ENCODE measurements around the gene RBP5.

The RBP5 gene, protein sequence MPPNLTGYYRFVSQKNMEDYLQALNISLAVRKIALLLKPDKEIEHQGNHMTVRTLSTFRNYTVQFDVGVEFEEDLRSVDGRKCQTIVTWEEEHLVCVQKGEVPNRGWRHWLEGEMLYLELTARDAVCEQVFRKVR

DNA sequence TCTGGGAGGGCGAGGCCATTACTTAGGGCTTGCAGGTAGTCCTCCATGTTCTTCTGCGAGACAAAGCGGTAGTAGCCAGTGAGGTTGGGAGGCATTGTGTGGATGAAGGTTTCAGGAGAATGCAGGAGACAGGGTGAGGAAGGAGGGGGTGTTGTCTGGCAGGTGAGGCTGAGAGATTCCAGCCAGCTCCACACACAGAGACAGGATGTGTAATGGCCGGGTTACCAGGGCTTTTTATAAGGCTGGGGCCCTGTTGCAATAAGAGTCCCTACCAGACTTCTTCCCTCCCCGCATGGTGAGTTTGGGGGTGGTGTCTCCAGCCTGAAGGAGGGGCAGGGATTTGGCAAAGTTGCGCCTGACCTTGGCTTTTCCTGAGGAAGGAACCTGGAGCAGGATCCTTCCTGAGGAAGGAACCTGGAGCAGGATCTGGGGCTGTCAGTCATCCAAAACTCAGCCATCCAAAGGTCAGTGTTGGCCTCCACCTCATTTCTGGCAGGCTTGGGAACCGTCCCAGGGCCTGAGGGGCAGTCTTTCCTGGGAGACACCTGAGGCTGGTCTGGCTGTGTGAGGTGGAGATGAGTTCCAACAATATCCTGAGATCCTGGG, at the start of gene RBP5:
TSS of gene RBP5 (minus strand) at position 209 of the 606 bp plus-strand sequence. CDS start at position 95, 114 bp downstream.
- in situ Hi-C loops (cut with MboI; ENCODE audit: low pct_unique_long_range_greater_than_20kb, low sequenced_read_pairs, unreplicated experiment) = no loop called here
- no peak for DNase-seq (ENCODE audit: low spot score)
- no peak for TF ChIP-seq CTCF (IDR thresholded peaks at IDR 0.05; ENCODE audit: extremely low read depth, insufficient read depth, missing control alignments)

DNA sequence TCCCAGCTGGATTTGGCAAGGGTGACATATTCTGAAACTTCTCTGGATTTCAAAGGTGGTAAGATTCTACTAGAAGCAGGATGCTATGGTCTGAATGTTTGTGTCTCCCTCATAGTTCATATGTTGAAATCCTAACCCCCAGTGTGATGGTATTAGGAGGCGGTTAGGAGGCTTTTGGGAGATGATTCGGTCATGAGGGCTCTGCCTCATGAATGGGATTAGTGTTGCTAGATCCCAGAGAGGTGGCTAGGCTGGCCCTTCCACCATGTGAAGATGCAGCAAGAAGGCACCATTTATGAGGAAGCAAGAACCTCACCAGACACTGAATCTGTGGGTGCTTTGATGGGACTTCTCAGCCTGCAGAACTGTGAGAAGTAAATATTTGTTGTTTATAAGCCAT, 49.8 kb upstream of the RBP5 start:
- in situ Hi-C loops (cut with MboI; ENCODE audit: low pct_unique_long_range_greater_than_20kb, low sequenced_read_pairs, unreplicated experiment) = no loop called here
- no peak for TF ChIP-seq CTCF (IDR thresholded peaks at IDR 0.05; ENCODE audit: extremely low read depth, insufficient read depth, missing control alignments)
- no peak for DNase-seq (ENCODE audit: low spot score)

DNA sequence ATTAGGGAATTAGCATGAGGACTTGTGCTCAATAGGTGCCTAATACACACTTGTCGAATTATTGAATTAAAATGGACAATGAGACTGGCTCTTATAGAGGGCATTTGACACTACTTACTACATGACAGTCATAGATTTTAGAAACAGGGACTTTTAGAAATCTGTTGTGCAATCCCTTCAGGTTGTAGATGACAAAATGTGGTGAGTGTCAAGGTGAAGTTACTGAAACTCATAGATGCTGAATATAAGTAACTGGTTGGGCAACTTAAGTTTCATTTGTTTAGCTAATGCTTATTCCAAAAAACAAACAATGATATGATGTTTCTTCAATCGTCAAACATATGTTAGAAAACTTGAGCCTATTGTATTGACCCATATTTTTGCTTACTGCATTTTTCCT, 47.9 kb upstream of the RBP5 start:
- in situ Hi-C loops (cut with MboI; ENCODE audit: low pct_unique_long_range_greater_than_20kb, low sequenced_read_pairs, unreplicated experiment) = no loop called here
- DNase-seq (ENCODE audit: low spot score) = no peak
- no peak for TF ChIP-seq CTCF (IDR thresholded peaks at IDR 0.05; ENCODE audit: extremely low read depth, insufficient read depth, missing control alignments)

GRCh38 chr12:7175493-7175892, 46.8 kb upstream of the RBP5 start:
- TF ChIP-seq CTCF (IDR thresholded peaks at IDR 0.05; ENCODE audit: extremely low read depth, insufficient read depth, missing control alignments) = no peak
- DNase-seq (ENCODE audit: low spot score) = no peak
- in situ Hi-C loops (cut with MboI; ENCODE audit: low pct_unique_long_range_greater_than_20kb, low sequenced_read_pairs, unreplicated experiment) = no loop called here

- DNase-seq (ENCODE audit: low spot score) = no peak
- in situ Hi-C loops (cut with MboI; ENCODE audit: low pct_unique_long_range_greater_than_20kb, low sequenced_read_pairs, unreplicated experiment) = no loop called here
- TF ChIP-seq CTCF (IDR thresholded peaks at IDR 0.05; ENCODE audit: extremely low read depth, insufficient read depth, missing control alignments) = no peak
Observed at GRCh38 chr12:7171854-7172253, 43.2 kb upstream of the RBP5 start.

- in situ Hi-C loops (cut with MboI; ENCODE audit: low pct_unique_long_range_greater_than_20kb, low sequenced_read_pairs, unreplicated experiment) = no loop called here
Observed at GRCh38 chr12:7169951-7170350, 41.3 kb upstream of the RBP5 start.

More at GRCh38 chr12:7169951-7170350, 41.3 kb upstream of the RBP5 start:
- no peak for DNase-seq (ENCODE audit: low spot score)
- no peak for TF ChIP-seq CTCF (IDR thresholded peaks at IDR 0.05; ENCODE audit: extremely low read depth, insufficient read depth, missing control alignments)

Data from GM13977 (cell line).